ENCODE data around the gene SLC44A3.
A peak's percentile ranks its signal among the peaks of the same experiment; 100 is the strongest.
"Not testable (repeated sequence)": the region's sequence is repeated elsewhere in the genome, so short reads cannot be mapped to it uniquely, and the experiment has no call there.

Gene SLC44A3

GRCh38 chr1:94840381-94840780, 20.2 kb downstream of the SLC44A3 start:
- not testable (repeated sequence) for DNase-seq

DNA sequence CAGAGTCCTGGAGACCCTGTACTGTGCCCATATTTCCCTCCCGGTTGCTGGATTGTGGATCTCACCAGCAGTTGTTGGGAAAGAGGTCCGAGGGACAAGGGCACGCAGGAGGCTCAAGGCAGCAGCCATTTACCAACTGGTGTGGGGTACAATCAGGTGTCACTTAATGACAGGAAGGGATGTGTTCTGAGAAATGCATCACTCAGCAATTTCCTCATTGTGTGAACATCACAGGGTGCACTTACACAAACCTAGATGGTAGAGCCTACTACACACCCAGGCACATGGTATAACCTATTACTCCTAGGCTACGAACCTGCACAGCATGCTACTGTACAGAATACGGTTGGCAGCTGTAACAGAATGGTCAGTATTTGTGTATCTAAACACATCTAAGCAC, 20.7 kb downstream of the SLC44A3 start:
- no peak for DNase-seq

- no peak for DNase-seq
Observed at GRCh38 chr1:94843430-94843829, 23.3 kb downstream of the SLC44A3 start.

- no peak for DNase-seq
Observed at GRCh38 chr1:94843846-94844245, 23.7 kb downstream of the SLC44A3 start.

DNA sequence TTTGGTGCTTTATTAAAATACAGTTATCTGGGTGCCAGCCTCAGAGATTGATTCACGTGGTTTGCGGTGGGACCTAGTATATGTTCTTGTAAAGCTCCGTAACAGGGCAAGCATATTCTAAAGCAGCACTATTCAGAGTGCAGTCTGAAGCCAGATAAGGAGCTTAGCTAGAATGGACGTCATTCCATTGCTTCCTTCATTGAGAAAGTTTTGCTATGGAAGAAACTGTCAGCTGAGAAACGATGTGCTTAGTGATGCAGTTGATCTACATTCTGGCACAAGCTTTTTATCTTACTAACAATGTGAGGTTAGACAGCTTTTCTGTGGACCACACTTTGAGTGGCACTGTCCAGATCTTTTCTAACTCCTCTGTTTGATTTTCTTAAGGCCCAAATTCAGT, 26.2 kb downstream of the SLC44A3 start:
- DNase-seq: no peak

- no peak for DNase-seq
Observed at GRCh38 chr1:94851571-94851970, 31.4 kb downstream of the SLC44A3 start.

DNA sequence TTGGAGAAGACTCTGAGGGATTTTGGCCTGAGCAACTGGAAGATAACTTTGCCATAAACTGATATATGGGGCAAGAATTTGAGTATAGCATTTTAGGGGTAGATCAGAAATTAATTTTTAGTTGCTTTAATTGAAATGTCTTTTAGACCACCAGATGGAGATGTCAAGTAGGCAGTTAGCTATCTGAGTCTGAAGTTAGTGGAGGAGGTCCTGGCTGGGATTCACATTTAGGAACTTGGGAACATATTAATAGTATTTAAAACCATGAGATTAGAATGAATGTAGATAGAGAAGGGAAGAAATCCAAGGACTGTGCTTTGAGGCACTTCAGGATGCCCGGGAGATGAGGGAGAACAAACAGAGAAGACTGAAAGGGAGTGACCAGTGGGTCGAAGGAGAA, 32.6 kb downstream of the SLC44A3 start:
- no peak for DNase-seq

DNA sequence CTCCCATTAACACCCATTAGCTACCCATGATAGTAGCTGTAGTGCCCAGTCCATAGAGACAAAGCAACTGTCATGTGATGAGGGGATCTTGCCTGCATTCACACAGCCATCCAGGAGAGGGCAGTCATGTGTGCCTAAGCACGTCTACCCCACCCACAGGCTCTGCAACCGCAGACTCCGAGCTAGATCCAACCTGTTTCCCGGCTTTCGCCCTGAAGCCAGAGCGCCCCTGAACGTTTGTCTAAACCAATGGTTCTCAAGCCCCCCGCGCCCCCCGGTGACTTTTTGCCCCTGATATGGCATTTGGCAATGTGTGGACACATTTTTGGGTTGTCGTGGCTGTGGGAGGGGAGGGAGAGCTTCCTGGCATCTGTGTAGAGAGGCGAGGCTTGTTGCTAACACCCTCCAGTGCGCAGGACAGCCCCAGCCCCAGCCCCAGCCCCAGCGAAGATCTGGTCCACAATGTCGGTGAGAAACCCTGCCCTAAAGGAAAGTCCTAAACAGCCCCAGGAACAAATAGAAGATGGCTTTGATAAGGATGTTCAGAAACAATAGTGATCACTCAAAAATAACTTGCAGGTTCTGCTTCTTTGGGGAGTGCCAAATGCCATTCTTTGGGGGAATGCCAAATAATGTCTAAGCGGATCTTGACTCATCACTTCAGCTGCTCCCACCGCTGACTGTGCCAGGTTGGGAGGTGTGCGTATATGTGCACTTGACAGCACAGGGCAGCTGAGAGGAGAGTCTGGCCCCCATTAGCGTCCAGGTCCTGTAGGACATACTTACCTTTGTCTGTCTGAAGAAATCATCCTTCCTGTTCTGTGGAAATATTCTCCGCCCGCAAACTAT, 34.5 kb downstream of the SLC44A3 start:
- peak; percentile 89 for DNase-seq

- DNase-seq: peak; percentile 77
Observed at GRCh38 chr1:94855307-94855700, 35.1 kb downstream of the SLC44A3 start.

GRCh38 chr1:94856004-94856403, 35.8 kb downstream of the SLC44A3 start:
- DNase-seq: no peak

- no peak for DNase-seq
Observed at GRCh38 chr1:94856868-94857267, 36.7 kb downstream of the SLC44A3 start.

DNA sequence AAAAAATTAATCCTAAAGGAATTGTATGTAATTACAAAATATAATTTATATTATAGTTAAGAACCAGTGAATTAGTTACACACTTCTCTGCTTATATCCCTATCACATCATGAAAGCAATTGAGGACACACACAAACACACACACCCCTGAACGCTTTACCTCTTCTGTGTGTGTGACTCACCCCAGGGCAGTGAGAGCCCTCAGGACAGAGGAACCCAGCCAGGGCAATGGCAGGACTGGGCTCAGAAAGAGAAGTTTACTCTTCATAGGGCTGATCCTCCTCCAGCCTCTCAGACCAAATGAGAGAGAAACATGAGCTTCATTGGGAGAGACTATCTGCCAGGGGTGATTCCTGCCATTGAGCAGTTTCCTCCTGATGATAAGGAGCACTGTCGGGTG, 38.1 kb downstream of the SLC44A3 start:
- peak; percentile 26 for DNase-seq

DNA sequence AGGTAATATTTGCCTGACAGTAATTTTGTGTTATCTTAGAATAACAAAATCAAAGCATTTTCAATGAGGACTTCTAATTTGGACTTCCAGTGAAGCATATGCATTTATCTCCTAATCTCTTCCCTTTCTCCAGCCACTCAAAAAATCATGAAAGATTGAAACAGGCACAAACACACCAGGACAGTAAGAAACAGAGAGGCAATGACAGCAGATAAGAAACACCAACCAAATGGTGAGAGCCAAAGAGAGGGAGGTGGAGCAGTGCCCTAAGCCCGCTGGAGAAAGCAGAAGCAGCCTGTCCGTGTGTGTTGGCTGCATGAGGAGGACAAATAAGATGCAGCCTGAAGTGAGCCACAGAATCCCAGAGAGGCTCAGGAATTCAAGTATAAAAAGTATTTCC, 39.0 kb downstream of the SLC44A3 start:
- no peak for DNase-seq

DNA sequence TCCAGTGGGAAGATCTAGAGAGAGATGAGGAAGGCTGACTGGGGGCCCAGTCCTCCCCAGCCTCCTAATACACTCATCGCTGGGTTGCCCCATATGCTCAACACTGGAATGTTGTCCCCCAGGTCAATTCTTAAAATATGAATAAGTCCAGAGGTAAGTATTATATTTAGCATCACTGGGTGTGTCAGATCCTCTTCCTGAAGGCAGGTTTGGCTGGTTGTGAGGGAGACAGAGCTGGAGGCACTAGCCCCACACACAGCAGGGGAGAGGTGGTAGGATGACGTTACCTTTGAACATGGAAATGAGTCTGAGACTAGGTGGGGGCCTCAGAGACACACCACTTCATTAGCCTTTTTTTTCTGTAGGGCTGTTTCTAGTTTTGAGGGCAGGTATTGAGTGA, 42.6 kb downstream of the SLC44A3 start:
- DNase-seq: no peak

DNA sequence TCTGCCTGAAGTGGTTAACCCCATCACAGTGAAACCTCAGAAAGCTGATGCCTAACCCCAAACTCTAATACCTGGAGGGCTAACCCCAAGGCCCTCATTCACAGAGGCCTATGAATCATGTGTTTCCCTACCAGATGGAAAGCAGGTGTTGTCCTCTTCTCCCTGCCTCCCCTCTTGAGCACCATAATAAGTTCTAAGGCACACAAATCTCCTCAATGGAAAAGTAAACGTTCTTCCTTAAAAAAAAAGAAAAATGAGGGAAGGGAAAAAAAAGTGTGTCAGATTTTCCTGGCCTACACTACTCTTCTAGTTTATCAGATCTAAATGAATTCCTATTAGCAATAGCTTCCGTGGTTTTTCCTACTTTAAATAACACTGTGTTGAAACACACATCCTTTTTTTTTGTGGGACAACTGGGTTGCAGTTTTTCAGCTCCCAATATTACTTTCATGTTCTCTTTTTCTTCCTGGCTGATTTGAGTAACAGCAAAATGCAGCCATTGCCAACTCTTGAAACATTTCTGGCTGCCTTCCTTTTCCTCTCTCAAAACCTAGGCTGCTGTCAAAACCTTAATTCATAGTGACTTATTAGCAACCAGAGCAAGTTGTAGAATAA, 43.2 kb downstream of the SLC44A3 start:
- DNase-seq: no peak

DNA sequence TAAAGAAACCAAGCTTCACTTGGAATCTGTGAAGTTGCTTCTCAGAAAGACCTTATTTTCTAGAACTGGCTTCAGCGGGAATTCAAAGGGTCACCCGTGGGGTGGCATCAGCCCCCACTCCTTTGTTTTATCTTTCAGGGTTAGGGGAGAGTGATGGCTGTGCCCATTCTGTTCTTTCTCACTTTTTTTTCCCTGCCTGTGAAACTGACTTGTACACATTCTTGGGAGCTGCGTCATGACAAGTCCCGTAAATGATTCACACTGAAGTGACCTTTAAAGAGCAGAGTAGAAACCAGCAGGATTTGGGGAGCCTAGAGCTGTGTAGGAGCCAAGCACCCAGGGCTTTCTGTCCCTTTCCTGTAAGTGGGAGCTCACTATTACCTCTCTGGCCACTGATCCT, 43.8 kb downstream of the SLC44A3 start:
- DNase-seq: no peak

DNA sequence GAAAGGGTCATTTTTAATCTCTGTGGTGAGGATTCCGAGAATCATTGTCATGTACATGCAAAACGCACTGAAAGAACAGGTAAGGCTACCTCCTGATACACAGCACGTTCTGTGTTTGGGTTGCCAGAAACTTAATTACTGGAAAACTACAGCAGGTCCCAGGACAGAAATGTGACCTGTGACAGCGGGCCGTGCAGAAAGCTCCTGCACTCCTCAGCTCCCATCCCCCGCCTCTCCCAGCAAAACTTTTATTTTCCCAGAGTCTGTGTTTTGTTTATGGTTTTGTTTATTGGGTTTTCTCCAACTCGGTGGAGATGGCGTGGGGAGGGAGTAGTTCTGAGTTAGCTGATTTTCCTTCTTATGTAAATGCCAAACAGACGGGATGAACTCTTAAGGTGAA, 44.7 kb downstream of the SLC44A3 start:
- DNase-seq: no peak

GRCh38 chr1:94865360-94865759, 45.2 kb downstream of the SLC44A3 start:
- no peak for DNase-seq

DNA sequence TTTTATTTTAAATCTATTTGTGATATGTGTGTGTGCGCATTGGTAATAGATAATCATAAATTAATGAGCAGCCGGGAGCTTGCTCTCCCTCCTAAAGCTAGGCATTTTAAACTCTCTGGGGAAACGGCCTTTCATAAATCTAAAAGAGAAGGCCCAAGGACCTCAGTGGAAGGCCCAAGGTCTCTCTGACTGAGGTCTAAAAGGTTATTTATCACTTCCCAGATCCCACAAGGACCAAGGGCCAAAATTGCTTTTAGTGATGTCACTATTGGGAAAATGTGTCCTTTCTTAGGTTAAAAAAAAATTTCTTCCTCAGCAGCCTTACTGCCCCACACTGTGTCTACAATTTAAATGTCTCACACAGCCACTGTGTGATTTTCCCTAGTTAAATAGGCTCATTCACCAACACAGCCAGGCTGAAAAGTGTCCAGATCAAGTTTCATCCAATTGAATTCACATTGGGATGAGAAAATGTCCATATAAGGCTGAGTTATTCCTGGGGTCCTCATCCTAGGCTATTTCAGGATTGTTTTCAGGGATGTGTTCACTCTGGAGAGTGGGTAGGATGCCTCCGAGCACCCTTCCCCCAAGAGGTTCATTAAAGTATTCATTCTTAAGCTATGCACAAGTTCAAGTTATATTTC, 46.1 kb downstream of the SLC44A3 start:
- DNase-seq: peak; percentile 57

- no peak for DNase-seq
Observed at GRCh38 chr1:94871031-94871430, 50.9 kb downstream of the SLC44A3 start.

DNA sequence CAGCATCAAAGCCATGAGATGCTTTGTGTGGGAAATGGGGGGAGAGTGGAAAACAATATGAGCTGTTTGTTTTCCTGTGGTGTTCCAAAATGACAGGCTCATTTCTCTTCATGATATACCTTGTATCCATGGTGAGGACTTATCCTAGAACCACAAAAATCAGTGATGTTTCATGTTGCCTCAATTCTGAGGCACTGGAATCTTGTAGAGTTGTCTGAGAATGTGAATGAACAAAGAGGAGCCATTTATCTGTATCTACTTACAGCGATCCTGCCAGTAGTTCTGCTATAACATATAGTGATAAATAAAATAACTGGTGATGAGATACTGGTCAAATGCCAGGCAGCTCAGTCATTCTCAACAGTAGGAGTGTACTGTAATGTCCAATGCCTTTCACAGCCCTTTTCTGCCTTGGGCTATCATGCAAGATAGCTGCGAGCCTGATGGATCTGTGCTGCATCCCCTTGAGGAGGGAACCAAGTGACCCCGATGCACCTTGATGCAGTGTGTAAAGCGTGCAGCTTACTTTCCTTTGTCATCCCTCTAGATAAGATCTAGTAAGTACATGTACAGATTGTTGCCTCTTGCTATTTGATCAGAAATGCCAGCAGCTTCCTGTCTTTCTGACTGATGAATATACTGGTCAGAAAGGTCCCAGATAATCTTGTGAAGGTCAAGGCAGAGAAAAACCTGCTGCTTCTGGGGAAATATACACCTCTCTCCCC, 52.8 kb downstream of the SLC44A3 start:
- DNase-seq: no peak

DNA sequence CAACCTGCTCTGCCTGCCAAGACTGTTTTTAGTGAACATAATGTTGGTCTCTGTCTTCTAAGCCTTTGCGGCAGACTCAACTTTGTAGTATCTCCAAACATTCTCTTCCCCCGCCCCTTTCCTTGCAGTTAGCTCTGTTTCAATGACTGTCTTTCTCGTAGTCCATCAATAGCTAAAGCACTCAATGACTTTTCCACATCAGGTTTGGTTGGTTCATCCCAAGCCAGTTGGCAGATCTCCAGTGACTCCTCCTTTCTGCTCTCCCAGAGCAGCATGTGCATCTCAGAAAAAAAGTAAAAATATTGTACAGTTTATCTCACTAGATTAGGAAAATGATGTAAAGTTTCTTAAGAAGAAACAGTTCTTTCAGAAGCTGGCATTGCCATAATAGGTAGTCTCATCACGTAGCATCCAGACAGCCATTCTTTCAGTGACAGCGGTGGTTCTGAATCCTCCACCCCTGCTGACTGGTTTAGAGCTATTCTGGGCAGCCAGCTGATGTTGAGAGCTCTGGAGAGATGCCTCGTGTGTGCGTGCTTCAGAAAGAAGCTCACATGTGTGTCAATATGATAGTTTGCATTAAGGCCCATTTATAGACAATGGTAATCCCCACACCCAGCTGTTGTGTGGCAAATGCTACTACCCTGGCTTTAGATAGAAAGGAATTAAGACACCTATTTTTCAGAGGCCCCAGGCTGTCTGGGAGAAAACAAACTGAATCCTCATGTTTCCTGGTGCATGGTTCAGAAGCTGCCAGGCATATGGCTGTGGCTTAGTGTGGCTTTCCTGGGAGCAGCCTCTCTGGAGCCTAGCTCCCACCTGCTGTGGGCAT, 53.6 kb downstream of the SLC44A3 start:
- DNase-seq: peak; percentile 93

GRCh38 chr1:94874423-94874822, 54.3 kb downstream of the SLC44A3 start:
- DNase-seq: peak; percentile 72

Data from NCI-H2029 (cell line).